H1 (cell line): ENCODE results near the gene SSH2.

Source experiments
- BACH1 ChIP-seq: IDR thresholded peaks from 2 replicates; pipeline ENCODE4 v1.6.1; 2012; ENCODE audit warnings: low read length, improper control_type of control experiment
- CTCF ChIP-seq, 3 experiments: IDR thresholded peaks; 1 replicate in 2 of 3; 2 replicates in 1 of 3; pipeline versions ENCODE4 v1.5.1 to v1.6.1; 2011; ENCODE audit warnings: low read length in 3 of 3, mild to moderate bottlenecking in 3 of 3, inconsistent platforms in 2 of 3, low read depth in 1 of 3, moderate library complexity in 1 of 3; ENCODE audit not compliant: insufficient read depth in 1 of 3; ENCODE audit errors: control extremely low read depth in 1 of 3
- EP300 ChIP-seq, 2 experiments: IDR thresholded peaks; 1 replicate in 1 of 2; 2 replicates in 1 of 2; pipeline ENCODE4 v1.6.1; 2011 to 2012; ENCODE audit warnings: low read depth in 2 of 2, low read length in 2 of 2, mild to moderate bottlenecking in 2 of 2, borderline replicate concordance in 1 of 2, inconsistent platforms in 1 of 2, moderate library complexity in 1 of 2
- EZH2 ChIP-seq: fragments of 200-600 bp; sonication (generic); IDR thresholded peaks from 2 replicates; pipeline ENCODE4 v1.7.1; 2012; ENCODE audit warnings: low read depth, mild to moderate bottlenecking, moderate library complexity, low read length, inconsistent platforms; ENCODE audit not compliant: severe bottlenecking
- GABPA ChIP-seq: IDR thresholded peaks from 2 replicates; pipeline ENCODE4 v1.6.1; 2011; ENCODE audit warnings: mild to moderate bottlenecking, low read length, moderate library complexity, borderline replicate concordance; ENCODE audit not compliant: insufficient read depth
- MAFK ChIP-seq: IDR thresholded peaks from 2 replicates; pipeline ENCODE4 v1.6.1; 2012; ENCODE audit warnings: low read depth, mild to moderate bottlenecking, improper control_type of control experiment, low read length
- PHF8 ChIP-seq: fragments of 200-600 bp; sonication (generic); conservative IDR thresholded peaks from 2 replicates; pipeline ENCODE4 v1.7.1; 2012; ENCODE audit warnings: low read depth, mild to moderate bottlenecking, inconsistent platforms, low read length, moderate library complexity
- POLR2A ChIP-seq, 2 experiments: IDR thresholded peaks; 1 replicate in 1 of 2; 2 replicates in 1 of 2; pipeline ENCODE4 v1.6.1; 2011; ENCODE audit warnings: low read depth in 2 of 2, low read length in 2 of 2, mild to moderate bottlenecking in 2 of 2; ENCODE audit errors: control extremely low read depth in 1 of 2
- POLR2AphosphoS5 ChIP-seq: IDR thresholded peaks from 2 replicates; pipeline ENCODE4 v1.6.1; 2011; ENCODE audit warnings: low read depth, low read length
- SRF ChIP-seq: IDR thresholded peaks from 2 replicates; pipeline ENCODE4 v1.6.1; 2011; ENCODE audit warnings: mild to moderate bottlenecking, low read depth, low read length, moderate library complexity
- TAF1 ChIP-seq: IDR thresholded peaks from 2 replicates; pipeline ENCODE4 v1.6.1; 2011; ENCODE audit warnings: mild to moderate bottlenecking, low read depth, low read length
- TBP ChIP-seq: IDR thresholded peaks from 2 replicates; pipeline ENCODE4 v1.6.1; 2011; ENCODE audit warnings: low read depth, low read length, improper control_type of control experiment
- YY1 ChIP-seq: IDR thresholded peaks from 2 replicates; pipeline ENCODE4 v1.6.1; 2011; ENCODE audit warnings: low read depth, mild to moderate bottlenecking, low read length

- TF ChIP-seq POLR2A (IDR thresholded peaks at IDR 0.05; ENCODE audit: control extremely low read depth in 1 of 2, low read depth in 2 of 2, low read length in 2 of 2): no peak
- TF ChIP-seq GABPA: no peak
- no peak for TF ChIP-seq EZH2
- no peak for TF ChIP-seq YY1
- no peak for TF ChIP-seq EP300 (IDR thresholded peaks at IDR 0.05; ENCODE audit: borderline replicate concordance in 1 of 2, low read depth in 2 of 2, low read length in 2 of 2)
- TF ChIP-seq CTCF (IDR thresholded peaks at IDR 0.05; ENCODE audit: control extremely low read depth in 1 of 3, insufficient read depth in 1 of 3, low read depth in 1 of 3, low read length in 3 of 3): no peak
- no peak for TF ChIP-seq TAF1
- TF ChIP-seq POLR2AphosphoS5: no peak
- no peak for TF ChIP-seq MAFK
- TF ChIP-seq PHF8: no peak
- no peak for TF ChIP-seq SRF
- no peak for TF ChIP-seq TBP
- no peak for TF ChIP-seq BACH1
These were observed 46.5 kb downstream of the SSH2 start for GRCh38 chr17:29883497-29883896.
